ENCODE data around the gene NPC2.

- TF ChIP-seq CTCF (conservative IDR thresholded peaks at IDR 0.05; ENCODE audit: low read depth, low read length) = no peak
- TF ChIP-seq EZH2phosphoT487 (IDR thresholded peaks at IDR 0.05; ENCODE audit: borderline replicate concordance, low read length) = no peak
- TF ChIP-seq EZH2 (IDR thresholded peaks at IDR 0.05; ENCODE audit: low read length, unreplicated experiment) = no peak
Measured at GRCh38 chr14:74527736-74528280, 34.7 kb upstream of the NPC2 start.
